IPS-20b (cell line): Measurements from ENCODE around the gene ARV1.
"Not testable (repeated sequence)": the region's sequence is repeated elsewhere in the genome, so short reads cannot be mapped to it uniquely, and the experiment has no call there.

Experiments used
- H3K27ac ChIP-seq: one replicate; pipeline ENCODE4 v1.5.1; 2013; ENCODE audit warnings: low read length
- H3K27me3 ChIP-seq: 2 replicates; pipeline ENCODE4 v1.6.1; 2013; ENCODE audit warnings: mild to moderate bottlenecking, low read length, inconsistent platforms; ENCODE audit not compliant: insufficient read depth
- H3K36me3 ChIP-seq: 2 replicates; pipeline ENCODE4 v1.6.1; 2013; ENCODE audit warnings: low read depth, mild to moderate bottlenecking, inconsistent platforms, low read length, moderate library complexity; ENCODE audit not compliant: insufficient read depth
- H3K4me1 ChIP-seq: 2 replicates; pipeline ENCODE4 v1.6.1; 2013; ENCODE audit warnings: mild to moderate bottlenecking, control low read depth, inconsistent platforms, low read length, moderate library complexity; ENCODE audit not compliant: insufficient read depth
- H3K4me3 ChIP-seq: 2 replicates; pipeline ENCODE4 v1.5.1; 2013; ENCODE audit warnings: mild to moderate bottlenecking, low read length, inconsistent platforms
- H3K9ac ChIP-seq: 2 replicates; pipeline ENCODE4 v1.6.1; 2013; ENCODE audit warnings: low read depth, mild to moderate bottlenecking, inconsistent platforms, low read length, moderate library complexity
- H3K9me3 ChIP-seq: 2 replicates; pipeline ENCODE4 v1.6.1; 2013; ENCODE audit warnings: mild to moderate bottlenecking, low read depth, low read length, inconsistent platforms; ENCODE audit not compliant: insufficient read depth

ARV1 gene

DNA sequence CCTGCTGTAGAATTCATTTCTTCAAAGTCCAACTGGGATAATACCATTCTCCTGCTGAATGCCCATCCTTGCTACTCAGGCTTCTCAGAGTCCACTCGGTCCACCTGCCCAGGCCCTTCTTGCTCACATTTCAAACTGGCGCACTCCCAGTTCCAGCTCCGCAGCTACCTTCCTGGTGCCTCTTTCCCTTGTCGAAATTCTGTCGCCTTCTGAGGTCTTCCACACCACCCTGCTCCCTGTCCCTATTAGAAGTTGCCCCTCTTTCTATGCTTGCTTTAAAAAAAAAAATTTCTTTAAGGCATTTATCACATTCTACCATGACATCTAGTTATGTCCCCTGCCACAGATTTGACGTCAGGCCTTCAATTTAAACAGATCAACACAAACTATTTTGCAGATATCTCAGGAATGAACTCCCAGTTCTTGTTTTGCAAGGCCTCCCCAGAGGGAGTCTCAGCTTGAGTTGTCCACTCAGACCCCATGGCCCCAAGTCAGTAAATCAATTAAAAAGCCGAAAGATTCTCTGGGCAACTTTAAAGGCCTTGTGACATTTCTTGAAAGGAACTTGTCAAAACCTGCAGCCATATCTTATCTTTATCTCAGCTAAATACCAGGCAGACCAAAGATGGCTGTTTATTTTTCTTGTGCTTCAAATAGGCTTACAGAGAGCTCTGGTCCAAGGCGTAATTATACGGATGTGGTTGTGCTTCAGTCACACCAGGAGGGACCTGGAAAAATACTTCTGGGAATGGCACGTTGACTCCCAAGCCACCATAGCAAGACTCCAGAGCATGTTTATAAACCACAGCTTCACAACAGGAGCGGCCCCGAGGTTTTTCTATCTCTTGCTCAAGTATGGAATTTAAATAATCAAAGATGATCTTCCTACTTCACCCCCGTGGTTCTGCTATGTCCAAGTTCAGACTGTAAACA is 59.0 kb downstream of the ARV1 start:
- no peaks in the 10 kb centered on the region for H3K4me1 ChIP-seq
- no peak overlapping the region for H3K9ac ChIP-seq
- peaks cover 97% of the 10 kb centered on the region for H3K27me3 ChIP-seq
- H3K9me3 ChIP-seq = no peaks in the 10 kb centered on the region
- H3K27ac ChIP-seq = no peak overlapping the region
- no peaks in the 10 kb centered on the region for H3K36me3 ChIP-seq
- H3K4me3 ChIP-seq = peak overlapping the region; percentile 63; the same call in 1 of the 2 replicates

DNA sequence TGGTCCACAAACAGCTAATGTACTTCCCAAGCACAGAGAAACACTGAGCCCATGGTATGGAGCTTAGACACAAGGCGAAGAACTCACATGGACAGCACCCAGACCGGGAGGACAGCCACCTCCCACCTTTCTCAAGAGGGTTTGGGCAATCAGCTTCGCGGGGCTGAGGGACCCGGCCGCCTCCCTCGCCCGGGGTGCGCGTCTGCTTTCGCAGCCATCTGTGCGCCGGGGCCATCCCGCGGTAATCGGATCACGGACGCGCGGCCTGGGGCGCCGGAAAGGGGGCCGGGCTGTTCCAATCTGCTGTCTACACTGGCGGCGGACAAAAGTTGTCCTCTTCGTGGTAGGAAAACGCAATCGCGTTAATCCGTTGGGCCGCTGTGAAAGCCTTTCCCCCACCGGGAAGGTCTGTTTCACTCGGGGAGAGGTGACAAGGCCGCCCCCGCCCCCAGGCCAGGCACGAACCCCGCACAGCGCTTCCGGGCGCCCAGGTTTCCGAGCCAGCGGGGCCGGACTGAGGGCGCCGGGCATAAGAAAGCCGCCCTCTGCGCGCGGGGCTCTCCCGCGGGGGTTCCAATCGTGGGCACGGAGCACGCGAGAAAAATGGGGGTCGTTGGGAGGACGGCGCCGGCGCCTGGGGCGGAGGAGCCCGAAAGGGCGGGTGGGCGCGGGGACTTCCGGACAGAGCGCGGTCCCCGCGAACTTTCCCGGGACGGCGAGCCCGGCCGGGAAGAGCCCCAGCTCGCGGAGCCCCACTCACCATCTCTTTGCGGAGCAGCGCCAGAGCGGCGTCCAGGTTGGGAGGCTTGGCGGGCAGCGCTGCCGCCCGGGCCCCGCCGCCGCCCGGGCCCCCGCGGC is 60.5 kb downstream of the ARV1 start:
- no peak overlapping the region for H3K27ac ChIP-seq
- no peaks in the 10 kb centered on the region for H3K36me3 ChIP-seq
- H3K4me3 ChIP-seq = peak overlapping the region; percentile 63
- H3K9ac ChIP-seq = no peak overlapping the region
- no peaks in the 10 kb centered on the region for H3K4me1 ChIP-seq
- peaks cover 97% of the 10 kb centered on the region for H3K27me3 ChIP-seq
- H3K9me3 ChIP-seq = no peaks in the 10 kb centered on the region

- Histone ChIP-seq H3K9ac (no peak within 1 kb of the TSS), H3K27ac (no peak within 1 kb of the TSS), H3K27me3 (peaks cover 98% of the 10 kb centered on the region), H3K36me3 (no peaks in the 10 kb centered on the region), H3K9me3 (no peaks in the 10 kb centered on the region), H3K4me1 (no peaks in the 10 kb centered on the region), H3K4me3 (peak within 1 kb of the TSS; percentile 63)
Observed at GRCh38 chr1:231040019-231040799, 61.3 kb downstream of the ARV1 start, which contains the start of gene FAM89A. FAM89A (minus strand) TSS chr1:231040254; CDS start chr1:231040211, 43 bp downstream.

GRCh38 chr1:231040800-231041718 is 62.2 kb downstream of the ARV1 start:
- H3K27me3 ChIP-seq = peaks cover 98% of the 10 kb centered on the region
- H3K36me3 ChIP-seq = no peaks in the 10 kb centered on the region
- no peaks in the 10 kb centered on the region for H3K9me3 ChIP-seq
- no peak overlapping the region for H3K9ac ChIP-seq
- H3K27ac ChIP-seq = no peak overlapping the region
- H3K4me1 ChIP-seq = no peaks in the 10 kb centered on the region
- H3K4me3 ChIP-seq = peak overlapping the region; percentile 59; the same call in 1 of the 2 replicates

DNA sequence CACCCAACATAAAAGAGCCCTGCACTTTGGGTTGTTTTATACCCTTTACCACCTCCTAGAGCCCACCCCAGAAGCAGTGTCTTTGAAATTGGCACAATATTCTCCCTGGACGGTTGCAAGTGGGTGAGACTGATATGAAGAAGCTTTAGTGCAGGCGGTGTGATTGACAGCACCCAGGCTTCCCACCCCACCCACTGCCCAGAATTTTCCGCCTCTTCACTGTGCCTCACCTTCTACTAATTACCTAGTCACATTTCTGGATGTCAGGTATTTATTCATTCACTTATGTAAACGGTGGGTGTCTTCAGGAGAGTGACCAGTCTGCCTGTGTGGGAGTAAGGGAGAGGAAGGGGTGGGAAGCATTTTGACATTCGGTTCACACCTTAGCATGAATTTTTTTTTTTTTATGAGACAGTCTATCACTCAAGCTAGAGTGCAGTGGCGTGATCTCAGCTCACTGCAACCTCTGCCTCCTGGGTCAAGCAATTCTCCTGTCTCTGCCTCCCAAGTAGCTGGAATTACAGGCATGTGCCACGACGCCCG is 62.9 kb downstream of the ARV1 start:
- no peaks in the 10 kb centered on the region for H3K9me3 ChIP-seq
- H3K9ac ChIP-seq = no peak overlapping the region
- no peaks in the 10 kb centered on the region for H3K4me1 ChIP-seq
- H3K36me3 ChIP-seq = no peaks in the 10 kb centered on the region
- H3K4me3 ChIP-seq = no peak overlapping the region
- peaks cover 98% of the 10 kb centered on the region for H3K27me3 ChIP-seq
- H3K27ac ChIP-seq = no peak overlapping the region

DNA sequence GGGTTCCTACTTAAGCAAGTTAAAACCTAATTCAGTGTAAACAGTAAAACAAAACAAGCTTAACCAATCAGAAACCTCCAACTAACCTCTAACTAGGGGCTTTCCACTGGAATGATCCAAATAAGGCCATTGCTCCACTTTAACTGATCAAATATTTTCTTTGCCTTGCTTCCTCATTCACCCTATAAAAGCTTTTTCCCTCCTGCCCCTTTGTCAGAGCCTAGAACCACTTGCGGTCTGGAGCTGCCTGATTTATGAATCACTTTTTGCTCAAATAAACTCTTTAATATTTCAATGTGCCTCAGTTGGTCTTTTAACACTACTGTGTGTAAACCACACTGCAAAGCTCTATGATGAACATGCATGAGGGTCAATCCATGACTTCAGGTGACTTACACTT is 65.7 kb downstream of the ARV1 start:
- Histone ChIP-seq H3K27ac (no peak overlapping the region), H3K4me3 (no peak overlapping the region), H3K36me3 (no peaks in the 10 kb centered on the region), H3K9ac (no peak overlapping the region), H3K27me3 (peaks cover 96% of the 10 kb centered on the region), H3K4me1 (no peaks in the 10 kb centered on the region), H3K9me3 (no peaks in the 10 kb centered on the region)

- no peak overlapping the region for H3K4me3 ChIP-seq
- H3K27me3 ChIP-seq = peaks cover 92% of the 10 kb centered on the region
- no peak overlapping the region for H3K9ac ChIP-seq
- no peaks in the 10 kb centered on the region for H3K9me3 ChIP-seq
- no peak overlapping the region for H3K27ac ChIP-seq
- no peaks in the 10 kb centered on the region for H3K4me1 ChIP-seq
- H3K36me3 ChIP-seq = no peaks in the 10 kb centered on the region
Observed at GRCh38 chr1:231045286-231045685, 66.4 kb downstream of the ARV1 start.

- H3K36me3 ChIP-seq, H3K9me3 ChIP-seq, H3K9ac ChIP-seq, H3K4me3 ChIP-seq, H3K4me1 ChIP-seq, H3K27ac ChIP-seq: not testable (repeated sequence)
- H3K27me3 ChIP-seq = peaks cover 84% of the 10 kb centered on the region
Observed at GRCh38 chr1:231045921-231046729, 67.2 kb downstream of the ARV1 start.

- Histone ChIP-seq H3K36me3 (no peaks in the 10 kb centered on the region), H3K27me3 (peaks cover 77% of the 10 kb centered on the region), H3K27ac (no peak overlapping the region), H3K9ac (no peak overlapping the region), H3K9me3 (no peaks in the 10 kb centered on the region), H3K4me3 (no peak overlapping the region), H3K4me1 (no peaks in the 10 kb centered on the region)
Observed at GRCh38 chr1:231046730-231047395, 68.0 kb downstream of the ARV1 start.
